Psoas muscle (tissue), 8 donors: Measurements from ENCODE around the gene HLCS. TPM values are rescaled to one million over a fixed set of nuclear protein-coding genes. Genes with fewer than 3 reads are reported as not detected.

ENCODE experiments used
- ATAC-seq, 4 donors: fragments of 200-7000 bp; cut with Tn5 transposase; one replicate each; pipeline ENCODE4 v1.9.1; 2020; ENCODE audit warnings: moderate library complexity in 3 of 4, mild to moderate bottlenecking in 2 of 4
- DNase-seq, 2 donors: peaks; one replicate each; pipeline ENCODE4 v3.0.0-alpha.2; 2020
- H3K27ac ChIP-seq: fragments of 200-600 bp; one replicate; pipeline ENCODE4 v1.8.0; 2022
- H3K27me3 ChIP-seq, 3 donors: fragments of 200-600 bp in 1 of 3; one replicate each; pipeline versions ENCODE4 v1.6.1 to v1.8.0; 2013 to 2022; ENCODE audit warnings: low read length in 2 of 3, mild to moderate bottlenecking in 2 of 3, moderate library complexity in 1 of 3; ENCODE audit not compliant: insufficient read depth in 3 of 3
- H3K36me3 ChIP-seq, 2 donors: fragments of 200-600 bp in 1 of 2; one replicate each; pipeline versions ENCODE4 v1.6.1 to v1.8.0; 2013 to 2022; ENCODE audit warnings: low read depth in 1 of 2, mild to moderate bottlenecking in 1 of 2, moderate library complexity in 1 of 2; ENCODE audit not compliant: insufficient read depth in 1 of 2
- H3K4me1 ChIP-seq: fragments of 200-600 bp; one replicate; pipeline ENCODE4 v1.8.0; 2022
- H3K4me3 ChIP-seq: fragments of 200-600 bp; one replicate; pipeline ENCODE4 v1.8.0; 2022; ENCODE audit warnings: mild to moderate bottlenecking
- H3K9me3 ChIP-seq: fragments of 200-600 bp; one replicate; pipeline ENCODE4 v1.8.0; 2022
- WGBS, 3 donors: extraction: QIAGEN DNeasy Blood & Tissue Kit; methylation state at CpG; one replicate each; pipeline versions ENCODE4 v1.1.6 to v1.1.7; 2013; 5-methylcytosine and 5-hydroxymethylcytosine counted together
- intact Hi-C, 2 donors: fragments of 100-400 bp; cut with DNase I; formaldehyde crosslinking; loops; one replicate each; pipeline versions ENCODE4 v1.11.0 to v1.14.2; 2022
- polyA plus RNA-seq, 3 donors: library from polyadenylated mRNA; stranded (reverse); fragments of 200-250 nt; gene quantifications; one replicate each; pipeline ENCODE4 v1.2.3, GENCODE V29; 2013
- total RNA-seq, 4 donors: library from RNA; stranded (reverse); fragmentation: NEBNext Ultra II Directional in 2 of 4; extraction: Animal tissue kit (Norgen Biotek cat#: 25700) in 2 of 4; gene quantifications; one replicate each; pipeline versions ENCODE4 v1.2.1 to v1.2.4, GENCODE V29; 2021 to 2023
- TF ChIP-seq, protein P1 (sequence below): fragments of 200-600 bp; IDR thresholded peaks from one replicate; pipeline ENCODE4 v1.8.0; 2022; ENCODE audit warnings: antibody characterized with exemption
- donor health status: healthy with polysubstance abuse.
- donor health status: DM: no; HTN: no; CAD: no; lungs with moderate emphysema.
- donor health status: Bipolar disorder and iron deficiency.
- donor health status: healthy.
- donor health status: DM: yes; HTN: yes; CAD: no.
- donor health status: DM: no; HTN: no; CAD: no.
- donor health status: DM: no; HTN: no; CAD: no.
- donor health status: DM: yes; HTN: yes; CAD: no.

Gene HLCS
- total and polyA plus RNA-seq, 7 donors, result 3.6 to 13.5 (median 8.1) TPM

DNA sequence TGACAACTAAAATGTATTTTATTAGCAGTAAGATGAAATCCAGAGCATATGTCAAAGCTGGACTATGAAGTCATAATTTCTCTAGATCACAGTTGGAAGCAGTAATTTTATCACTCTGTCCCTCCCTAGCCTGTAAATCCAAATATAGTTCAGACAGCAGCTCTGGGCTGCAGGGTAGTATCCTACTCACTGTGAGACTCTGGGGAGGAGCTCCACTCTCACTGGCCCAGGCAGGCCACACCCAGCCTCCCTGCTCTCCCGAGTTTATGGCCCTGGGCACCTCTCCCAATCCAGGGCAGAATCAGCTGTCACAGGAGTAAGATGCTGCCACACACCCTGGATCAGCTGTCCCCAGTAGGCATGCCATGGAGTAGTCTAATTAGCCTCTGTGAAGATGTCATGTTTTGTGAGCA, 131.1 kb downstream of the HLCS start:
- no peaks in the 10 kb centered on the region for H3K36me3 ChIP-seq
- TF ChIP-seq, protein P1, sequence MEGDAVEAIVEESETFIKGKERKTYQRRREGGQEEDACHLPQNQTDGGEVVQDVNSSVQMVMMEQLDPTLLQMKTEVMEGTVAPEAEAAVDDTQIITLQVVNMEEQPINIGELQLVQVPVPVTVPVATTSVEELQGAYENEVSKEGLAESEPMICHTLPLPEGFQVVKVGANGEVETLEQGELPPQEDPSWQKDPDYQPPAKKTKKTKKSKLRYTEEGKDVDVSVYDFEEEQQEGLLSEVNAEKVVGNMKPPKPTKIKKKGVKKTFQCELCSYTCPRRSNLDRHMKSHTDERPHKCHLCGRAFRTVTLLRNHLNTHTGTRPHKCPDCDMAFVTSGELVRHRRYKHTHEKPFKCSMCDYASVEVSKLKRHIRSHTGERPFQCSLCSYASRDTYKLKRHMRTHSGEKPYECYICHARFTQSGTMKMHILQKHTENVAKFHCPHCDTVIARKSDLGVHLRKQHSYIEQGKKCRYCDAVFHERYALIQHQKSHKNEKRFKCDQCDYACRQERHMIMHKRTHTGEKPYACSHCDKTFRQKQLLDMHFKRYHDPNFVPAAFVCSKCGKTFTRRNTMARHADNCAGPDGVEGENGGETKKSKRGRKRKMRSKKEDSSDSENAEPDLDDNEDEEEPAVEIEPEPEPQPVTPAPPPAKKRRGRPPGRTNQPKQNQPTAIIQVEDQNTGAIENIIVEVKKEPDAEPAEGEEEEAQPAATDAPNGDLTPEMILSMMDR, result no peak
- peaks cover 31% of the 10 kb centered on the region for H3K4me1 ChIP-seq
- H3K27ac ChIP-seq, result peak overlapping the region; percentile 77
- ATAC-seq (peak; percentile 99 to 100 (median 99)), DNase-seq (peak; percentile 63 to 93)
- no peaks in the 10 kb centered on the region for H3K9me3 ChIP-seq
- 5 to 20% (median 6%) methylated on average over 1 of the region's 1 CpG for WGBS, 3 donors
- intact Hi-C loops, result loop anchor here in 1 of 2 donors (10.0 kb wide), 1 partner anchor 61 kb away; no protein-coding TSS in a partner anchor
- peak overlapping the region; percentile 3 for H3K4me3 ChIP-seq
- H3K27me3 ChIP-seq, result no peaks in the 10 kb centered on the region

DNA sequence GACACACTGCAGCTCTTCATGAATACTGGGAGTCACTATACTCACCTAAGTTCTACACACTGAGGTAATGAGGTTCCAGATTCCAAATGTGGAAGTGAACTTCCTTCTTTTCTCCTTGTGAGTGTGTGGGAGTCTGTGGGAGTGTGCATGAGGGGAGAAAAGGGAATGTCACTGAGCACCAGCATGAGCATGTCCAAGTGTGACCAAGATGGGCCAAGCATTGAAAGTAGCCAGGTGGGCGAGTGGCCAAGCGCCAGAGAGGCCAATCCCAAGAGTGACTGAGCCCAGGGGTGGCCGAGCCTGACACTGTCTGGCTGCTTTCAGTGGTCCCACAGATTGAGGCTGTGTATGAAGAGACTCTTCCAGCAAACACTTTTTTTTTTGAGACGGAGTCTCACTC, 132.3 kb downstream of the HLCS start:
- 75 to 99% (median 82%) methylated on average over 4 of the region's 4 CpGs for WGBS, 3 donors
- TF ChIP-seq, protein P1, result no peak
- peaks cover 25% of the 10 kb centered on the region for H3K4me1 ChIP-seq
- intact Hi-C loops, result loop anchor here in 1 of 2 donors (10.0 kb wide), 1 partner anchor 59 kb away; no protein-coding TSS in a partner anchor
- H3K9me3 ChIP-seq, result no peaks in the 10 kb centered on the region
- no peaks in the 10 kb centered on the region for H3K27me3 ChIP-seq
- H3K4me3 ChIP-seq, result no peak overlapping the region
- H3K36me3 ChIP-seq, result no peaks in the 10 kb centered on the region
- DNase-seq, result no peak
- H3K27ac ChIP-seq, result peak overlapping the region; percentile 77
- no peak for ATAC-seq

DNA sequence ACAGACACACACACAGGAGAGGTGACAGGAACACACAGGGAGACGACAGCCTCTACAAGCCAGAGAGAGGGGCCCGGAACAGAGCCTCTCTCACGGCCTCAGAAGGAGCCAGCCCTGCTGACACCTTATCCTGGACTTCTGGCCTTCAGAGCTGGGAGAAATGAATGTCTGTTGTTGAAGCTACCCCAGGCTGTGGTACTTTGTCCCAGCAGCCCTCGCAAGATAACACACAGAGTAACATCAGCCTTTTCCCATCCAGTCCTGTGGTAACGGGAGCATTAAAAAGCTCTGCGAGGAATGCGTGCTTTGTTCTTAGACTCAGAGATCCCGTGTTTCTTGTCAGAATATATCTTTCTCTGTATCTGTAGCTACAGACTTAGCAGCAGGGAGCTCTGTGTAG, 136.4 kb downstream of the HLCS start:
- TF ChIP-seq, protein P1, result no peak
- intact Hi-C loops, result loop anchor here in 1 of 2 donors (10.0 kb wide), 1 partner anchor 55 kb away; no protein-coding TSS in a partner anchor
- H3K27ac ChIP-seq, result no peak overlapping the region
- H3K4me3 ChIP-seq, result no peak overlapping the region
- 86 to 92% (median 91%) methylated on average over 8 of the region's 8 CpGs for WGBS, 3 donors
- no peaks in the 10 kb centered on the region for H3K36me3 ChIP-seq
- no peaks in the 10 kb centered on the region for H3K9me3 ChIP-seq
- peaks cover 19% of the 10 kb centered on the region for H3K4me1 ChIP-seq
- no peaks in the 10 kb centered on the region for H3K27me3 ChIP-seq
- DNase-seq, result no peak
- no peak for ATAC-seq

DNA sequence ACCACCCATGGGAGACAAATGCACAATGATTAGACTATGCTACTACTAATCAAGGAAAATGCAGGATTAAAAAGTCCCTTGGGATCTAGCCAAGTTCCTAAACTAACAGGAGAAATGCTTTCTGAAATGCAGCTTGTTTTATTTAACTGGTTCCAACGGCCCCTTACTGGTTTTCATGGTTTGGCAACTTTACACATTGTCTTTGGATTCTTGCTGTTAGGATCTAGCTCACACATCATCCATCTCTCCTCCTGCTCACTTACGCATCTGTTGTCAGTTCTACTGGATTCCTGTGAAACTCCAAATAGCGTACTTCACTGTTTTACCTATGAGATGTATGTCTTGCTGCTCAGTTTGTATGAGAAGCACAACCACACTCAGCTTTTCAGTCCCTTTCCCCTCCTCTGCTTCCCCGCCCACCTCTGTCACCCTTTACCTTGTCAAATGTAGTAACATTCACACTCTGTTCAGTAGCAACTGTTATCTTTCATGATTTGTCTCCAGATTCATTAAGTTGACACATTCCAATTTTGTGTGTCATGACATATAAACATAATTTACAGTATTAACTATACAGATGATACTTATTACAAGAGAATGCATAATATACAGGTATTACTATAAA, 137.5 kb downstream of the HLCS start:
- no peak for DNase-seq
- Histone ChIP-seq H3K4me3 (no peak overlapping the region), H3K4me1 (peaks cover 8% of the 10 kb centered on the region), H3K36me3 (no peaks in the 10 kb centered on the region), H3K27me3 (no peaks in the 10 kb centered on the region), H3K9me3 (no peaks in the 10 kb centered on the region), H3K27ac (no peak overlapping the region)
- no peak for ATAC-seq
- 76 to 83% (median 77%) methylated on average over 4 of the region's 4 CpGs for WGBS, 3 donors
- TF ChIP-seq, protein P1, result no peak
- intact Hi-C loops, result no loop called here

DNA sequence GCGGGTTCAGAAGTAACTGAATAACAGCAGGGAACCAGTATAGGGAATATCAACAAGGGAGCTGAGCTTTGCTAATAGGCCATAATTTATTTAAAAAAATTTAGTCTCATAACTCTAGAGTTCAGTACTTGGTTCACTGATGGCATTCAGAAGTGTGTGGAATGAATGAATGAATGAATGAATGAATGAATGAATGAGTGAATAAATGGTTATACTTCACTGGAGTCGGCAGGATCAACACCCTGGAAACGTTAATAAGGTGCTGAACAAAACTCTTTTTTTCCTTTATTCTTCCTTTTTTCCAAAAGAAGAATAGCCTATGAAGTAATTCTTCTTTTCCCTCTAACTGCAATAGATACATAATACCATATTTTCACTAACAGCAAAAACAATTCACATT, 138.3 kb downstream of the HLCS start:
- 83 to 90% (median 87%) methylated on average over 3 of the region's 3 CpGs for WGBS, 3 donors
- no peak overlapping the region for H3K27ac ChIP-seq
- no peaks in the 10 kb centered on the region for H3K36me3 ChIP-seq
- ATAC-seq, result no peak
- TF ChIP-seq, protein P1, result no peak
- intact Hi-C loops, result no loop called here
- no peak for DNase-seq
- H3K9me3 ChIP-seq, result no peaks in the 10 kb centered on the region
- H3K4me3 ChIP-seq, result no peak overlapping the region
- H3K27me3 ChIP-seq, result no peaks in the 10 kb centered on the region
- peaks cover 6% of the 10 kb centered on the region for H3K4me1 ChIP-seq
